ENCODE results near the gene NMUR1.

The NMUR1 gene

GRCh38 chr2:231527955-231528635 lies 2.1 kb downstream of the NMUR1 start:
- DNase-seq (ENCODE audit: low read depth in 2 of 3, low spot score in 1 of 3) = no peak

GRCh38 chr2:231527091-231527395 lies 3.2 kb downstream of the NMUR1 start:
- no peak for DNase-seq (ENCODE audit: low read depth in 2 of 3, low spot score in 1 of 3)

GRCh38 chr2:231526341-231527090 lies 3.7 kb downstream of the NMUR1 start:
- no peak for DNase-seq (ENCODE audit: low read depth in 2 of 3, low spot score in 1 of 3)

GRCh38 chr2:231525248-231526163 lies 4.7 kb downstream of the NMUR1 start:
- DNase-seq (ENCODE audit: low read depth in 2 of 3, low spot score in 1 of 3) = no peak

- DNase-seq (ENCODE audit: low read depth in 2 of 3, low spot score in 1 of 3) = no peak
Measured at GRCh38 chr2:231524477-231525247, 5.6 kb downstream of the NMUR1 start.

- DNase-seq (ENCODE audit: low read depth in 2 of 3, low spot score in 1 of 3) = no peak
Measured at GRCh38 chr2:231523451-231524285, 6.6 kb downstream of the NMUR1 start.

GRCh38 chr2:231522418-231523180 lies 7.6 kb downstream of the NMUR1 start:
- DNase-seq (ENCODE audit: low read depth in 2 of 3, low spot score in 1 of 3) = no peak

- no peak for DNase-seq (ENCODE audit: low read depth in 2 of 3, low spot score in 1 of 3)
Measured at GRCh38 chr2:231521443-231521842, 8.8 kb downstream of the NMUR1 start.

GRCh38 chr2:231519975-231520555 lies 10.2 kb downstream of the NMUR1 start:
- no peak for DNase-seq (ENCODE audit: low read depth in 2 of 3, low spot score in 1 of 3)

- DNase-seq (ENCODE audit: low read depth in 2 of 3, low spot score in 1 of 3) = no peak
Measured at GRCh38 chr2:231518771-231519170, 11.5 kb downstream of the NMUR1 start.

- no peak for DNase-seq (ENCODE audit: low read depth in 2 of 3, low spot score in 1 of 3)
Measured at GRCh38 chr2:231515603-231516002, 14.6 kb downstream of the NMUR1 start.

GRCh38 chr2:231514951-231515297 lies 15.3 kb downstream of the NMUR1 start:
- DNase-seq (ENCODE audit: low read depth in 2 of 3, low spot score in 1 of 3) = no peak

- DNase-seq (ENCODE audit: low read depth in 2 of 3, low spot score in 1 of 3) = peak; percentile 94 to 98 (median 98)
Measured at GRCh38 chr2:231514225-231514950, 15.9 kb downstream of the NMUR1 start.

- DNase-seq (ENCODE audit: low read depth in 2 of 3, low spot score in 1 of 3) = no peak
Measured at GRCh38 chr2:231513746-231514224, 16.5 kb downstream of the NMUR1 start.

GRCh38 chr2:231512222-231512621 lies 18.0 kb downstream of the NMUR1 start:
- DNase-seq (ENCODE audit: low read depth in 2 of 3, low spot score in 1 of 3) = no peak

GRCh38 chr2:231503766-231504165 lies 26.5 kb downstream of the NMUR1 start:
- DNase-seq (ENCODE audit: low read depth in 2 of 3, low spot score in 1 of 3) = no peak

GRCh38 chr2:231502596-231502995 lies 27.6 kb downstream of the NMUR1 start:
- DNase-seq (ENCODE audit: low read depth in 2 of 3, low spot score in 1 of 3) = no peak

- no peak for DNase-seq (ENCODE audit: low read depth in 2 of 3, low spot score in 1 of 3)
Measured at GRCh38 chr2:231497651-231498050, 32.6 kb downstream of the NMUR1 start.
